LoVo (cell line): Measurements from ENCODE around the gene CLMN.

ENCODE experiments used
- DNase-seq: peaks from one replicate; pipeline ENCODE4 v3.0.0-alpha.2; 2016; ENCODE audit warnings: low spot score

CLMN gene

GRCh38 chr14:95344536-95344935 lies 24.8 kb upstream of the CLMN start:
- DNase-seq, result no peak

GRCh38 chr14:95341564-95341963 lies 21.9 kb upstream of the CLMN start:
- DNase-seq, result no peak

GRCh38 chr14:95341115-95341514 lies 21.4 kb upstream of the CLMN start:
- DNase-seq, result no peak

GRCh38 chr14:95340201-95340697 lies 20.5 kb upstream of the CLMN start:
- DNase-seq, result peak; percentile 72

GRCh38 chr14:95339301-95339865 lies 19.7 kb upstream of the CLMN start:
- DNase-seq, result peak; percentile 23

GRCh38 chr14:95338436-95338835 lies 18.7 kb upstream of the CLMN start:
- no peak for DNase-seq

- DNase-seq, result no peak
These were observed 17.4 kb upstream of the CLMN start for GRCh38 chr14:95337041-95337595.

- DNase-seq, result no peak
These were observed 16.6 kb upstream of the CLMN start for GRCh38 chr14:95336192-95336760.

- no peak for DNase-seq
These were observed 15.4 kb upstream of the CLMN start for GRCh38 chr14:95335071-95335470.

- DNase-seq, result no peak
These were observed 14.3 kb upstream of the CLMN start for GRCh38 chr14:95334044-95334443.

GRCh38 chr14:95332641-95333040 lies 12.9 kb upstream of the CLMN start:
- DNase-seq, result no peak

- DNase-seq, result no peak
These were observed 12.2 kb upstream of the CLMN start for GRCh38 chr14:95331708-95332408.

GRCh38 chr14:95330591-95331370 lies 11.1 kb upstream of the CLMN start:
- no peak for DNase-seq

GRCh38 chr14:95329941-95330340 lies 10.2 kb upstream of the CLMN start:
- DNase-seq, result no peak

- no peak for DNase-seq
These were observed 9.2 kb upstream of the CLMN start for GRCh38 chr14:95328729-95329503.

- no peak for DNase-seq
These were observed 8.1 kb upstream of the CLMN start for GRCh38 chr14:95327558-95328374.

- no peak for DNase-seq
These were observed 7.3 kb upstream of the CLMN start for GRCh38 chr14:95326987-95327386.

- no peak for DNase-seq
These were observed 4.2 kb upstream of the CLMN start for GRCh38 chr14:95323917-95324316.

GRCh38 chr14:95323361-95323760 lies 3.7 kb upstream of the CLMN start:
- DNase-seq, result no peak

GRCh38 chr14:95322651-95323050 lies 2.9 kb upstream of the CLMN start:
- no peak for DNase-seq
